ENCODE measurements around the gene THSD4. TPM values are rescaled to one million over a fixed set of nuclear protein-coding genes. Genes with fewer than 3 reads are reported as not detected.

The THSD4 gene
- total and polyA plus RNA-seq, 9 of the 15 experiments (the other 6 are each of a cell fraction or from before 2014, with no cell fraction given), result 0.04 TPM; not detected in 5

DNA sequence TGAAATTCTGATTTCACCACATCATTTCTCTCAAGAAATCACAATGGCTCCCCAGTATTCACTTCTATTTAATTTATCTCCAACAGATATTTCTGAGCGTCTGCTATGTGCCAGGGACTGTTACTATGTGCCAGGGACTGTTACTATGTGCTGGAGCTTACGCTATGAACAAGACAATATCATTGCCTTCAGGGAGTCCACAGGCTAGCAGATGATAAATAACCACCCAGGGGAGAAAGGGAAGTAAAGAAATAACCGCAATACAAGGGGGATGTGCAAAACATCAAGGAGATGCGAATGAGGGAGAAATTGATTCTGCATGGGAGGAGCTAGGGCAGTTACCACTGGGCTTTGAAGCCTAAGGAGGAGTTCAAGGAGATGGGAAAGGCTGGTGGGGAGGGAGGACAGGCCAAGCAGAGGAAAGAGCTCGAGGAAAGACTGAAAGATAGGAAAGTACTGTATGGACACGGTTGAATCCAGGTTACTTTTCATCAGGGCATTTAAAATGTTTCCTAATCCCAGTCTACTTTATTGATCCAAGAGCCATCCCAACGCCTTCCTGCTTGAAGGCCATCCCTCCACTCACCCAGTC is 2.5 kb downstream of the THSD4 start:
- no peaks in the 10 kb centered on the region for H3K79me2 ChIP-seq (ENCODE audit: control insufficient read depth, insufficient read depth, low read length)
- H3K9ac ChIP-seq (ENCODE audit: insufficient read depth in 1 of 2, low read depth in 2 of 2, low read length in 2 of 2), result no peak overlapping the region
- DNase-seq (ENCODE audit: extremely low read depth in 1 of 4, low spot score in 3 of 4) (no peak), ATAC-seq (no peak), FAIRE-seq (no peak)
- H3K27ac ChIP-seq (ENCODE audit: extremely low read depth, low read depth, low read length), result no peak overlapping the region
- POLR2A ChIA-PET, result no interaction called here
- H3K9me3 ChIP-seq (replicated peaks; ENCODE audit: control insufficient read depth, insufficient read depth, low read depth, low read length), result no peaks in the 10 kb centered on the region
- H3K4me1 ChIP-seq (replicated peaks in 1 of 2; ENCODE audit: control insufficient read depth in 2 of 2, insufficient read depth in 2 of 2, low read length in 2 of 2), result peaks cover 0 to 15% of the 10 kb centered on the region in 2 experiments; a peak in 2 of 5 replicates
- TF ChIP-seq, protein P1, sequence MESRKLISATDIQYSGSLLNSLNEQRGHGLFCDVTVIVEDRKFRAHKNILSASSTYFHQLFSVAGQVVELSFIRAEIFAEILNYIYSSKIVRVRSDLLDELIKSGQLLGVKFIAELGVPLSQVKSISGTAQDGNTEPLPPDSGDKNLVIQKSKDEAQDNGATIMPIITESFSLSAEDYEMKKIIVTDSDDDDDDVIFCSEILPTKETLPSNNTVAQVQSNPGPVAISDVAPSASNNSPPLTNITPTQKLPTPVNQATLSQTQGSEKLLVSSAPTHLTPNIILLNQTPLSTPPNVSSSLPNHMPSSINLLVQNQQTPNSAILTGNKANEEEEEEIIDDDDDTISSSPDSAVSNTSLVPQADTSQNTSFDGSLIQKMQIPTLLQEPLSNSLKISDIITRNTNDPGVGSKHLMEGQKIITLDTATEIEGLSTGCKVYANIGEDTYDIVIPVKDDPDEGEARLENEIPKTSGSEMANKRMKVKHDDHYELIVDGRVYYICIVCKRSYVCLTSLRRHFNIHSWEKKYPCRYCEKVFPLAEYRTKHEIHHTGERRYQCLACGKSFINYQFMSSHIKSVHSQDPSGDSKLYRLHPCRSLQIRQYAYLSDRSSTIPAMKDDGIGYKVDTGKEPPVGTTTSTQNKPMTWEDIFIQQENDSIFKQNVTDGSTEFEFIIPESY (CRISPR knock-in tag; IDR thresholded peaks at IDR 0.05), result no peak
- no peak for TF ChIP-seq POLR2AphosphoS2 (IDR thresholded peaks at IDR 0.05; ENCODE audit: low read length)
- TF ChIP-seq ZBTB8A (IDR thresholded peaks at IDR 0.05; ENCODE audit: partially characterized antibody), result no peak
- no peak for TF ChIP-seq GTF2F1 (IDR thresholded peaks at IDR 0.05; ENCODE audit: low read depth, low read length)
- no peak for TF ChIP-seq TGIF2 (CRISPR knock-in tag; IDR thresholded peaks at IDR 0.05)
- TF ChIP-seq CC2D1A (IDR thresholded peaks at IDR 0.05), result no peak
- no peak for TF ChIP-seq ZNF668 (CRISPR knock-in tag; IDR thresholded peaks at IDR 0.05)
- TF ChIP-seq CCAR2 (IDR thresholded peaks at IDR 0.05; ENCODE audit: low read depth, low read length), result no peak
- TF ChIP-seq MTF1 (CRISPR knock-in tag; IDR thresholded peaks at IDR 0.05; ENCODE audit: borderline replicate concordance), result no peak
- TF ChIP-seq HDAC8 (tag; IDR thresholded peaks at IDR 0.05), result no peak
- TF ChIP-seq ZNF347 (CRISPR knock-in tag; IDR thresholded peaks at IDR 0.05; ENCODE audit: low read depth), result no peak
- TF ChIP-seq ESRRB (CRISPR knock-in tag; IDR thresholded peaks at IDR 0.05; ENCODE audit: borderline replicate concordance), result no peak
- TF ChIP-seq, protein P2, sequence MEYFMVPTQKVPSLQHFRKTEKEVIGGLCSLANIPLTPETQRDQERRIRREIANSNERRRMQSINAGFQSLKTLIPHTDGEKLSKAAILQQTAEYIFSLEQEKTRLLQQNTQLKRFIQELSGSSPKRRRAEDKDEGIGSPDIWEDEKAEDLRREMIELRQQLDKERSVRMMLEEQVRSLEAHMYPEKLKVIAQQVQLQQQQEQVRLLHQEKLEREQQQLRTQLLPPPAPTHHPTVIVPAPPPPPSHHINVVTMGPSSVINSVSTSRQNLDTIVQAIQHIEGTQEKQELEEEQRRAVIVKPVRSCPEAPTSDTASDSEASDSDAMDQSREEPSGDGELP (CRISPR knock-in tag; IDR thresholded peaks at IDR 0.05; ENCODE audit: borderline replicate concordance), result no peak
- no peak for TF ChIP-seq HNRNPLL (IDR thresholded peaks at IDR 0.05; ENCODE audit: low read depth, low read length, poor library complexity, severe bottlenecking)
- TF ChIP-seq SAFB (IDR thresholded peaks at IDR 0.05; ENCODE audit: borderline replicate concordance, low read depth, low read length), result no peak
- no peak for TF ChIP-seq ZSCAN32 (CRISPR knock-in tag; IDR thresholded peaks at IDR 0.05)
- no peak for TF ChIP-seq PCBP1 (IDR thresholded peaks at IDR 0.05; ENCODE audit: low read depth, low read length, poor library complexity, severe bottlenecking)
- TF ChIP-seq PTBP1 (IDR thresholded peaks at IDR 0.05; ENCODE audit: low read depth, low read length), result no peak
- TF ChIP-seq, protein P3, sequence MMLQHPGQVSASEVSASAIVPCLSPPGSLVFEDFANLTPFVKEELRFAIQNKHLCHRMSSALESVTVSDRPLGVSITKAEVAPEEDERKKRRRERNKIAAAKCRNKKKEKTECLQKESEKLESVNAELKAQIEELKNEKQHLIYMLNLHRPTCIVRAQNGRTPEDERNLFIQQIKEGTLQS (IDR thresholded peaks at IDR 0.05), result no peak
- TF ChIP-seq, protein P3 (CRISPR knock-in tag; conservative IDR thresholded peaks at IDR 0.05), result no peak
- no peak overlapping the region for H3K4me3 ChIP-seq
- H4K20me1 ChIP-seq (replicated peaks; ENCODE audit: control insufficient read depth, insufficient read depth, low read length), result 0 out of 2 replicates have a peak, but pooled peaks cover 9% of the 10 kb centered on the region
- intact Hi-C loops (cut with micrococcal nuclease) (loop anchor here (5.0 kb wide), 1 partner anchor 324 kb away; no protein-coding TSS in a partner anchor), in situ Hi-C loops (cut with MboI) (loop anchor here (10.0 kb wide), 1 partner anchor 327 kb away; no protein-coding TSS in a partner anchor)
- H2AFZ ChIP-seq (ENCODE audit: low read depth, low read length), result no peak overlapping the region
- no peak overlapping the region for H3K4me2 ChIP-seq (ENCODE audit: insufficient read depth, low read length)
- WGBS (ENCODE audit: insufficient coverage, low coverage, missing lambda C conversion rate), result 0% methylated on average over 7 of the region's 7 CpGs
- no TSS peak for BruUV-seq (replicated peaks)
- CTCF ChIA-PET (ENCODE audit: low intra/inter-chr PET ratio), result no interaction called here
- H3K36me3 ChIP-seq (ENCODE audit: control insufficient read depth, insufficient read depth, low read length), result no peaks in the 10 kb centered on the region
- peaks cover 9 to 13% of the 10 kb centered on the region in 2 experiments; a peak in 3 of 5 replicates for H3K27me3 ChIP-seq (ENCODE audit: control insufficient read depth in 2 of 2, insufficient read depth in 2 of 2, low read length in 2 of 2)
- H3K9me1 ChIP-seq (ENCODE audit: control insufficient read depth, insufficient read depth, low read length), result no peaks in the 10 kb centered on the region
